HG03095 (cell line): ENCODE measurements around the gene TRMT2A.
A peak's percentile ranks its signal among the peaks of the same experiment; 100 is the strongest.

Experiments used
- ATAC-seq: cut with Tn5 transposase; IDR thresholded peaks from one replicate; pipeline ENCODE4 v1.9.1; 2021; ENCODE audit warnings: moderate library complexity; ENCODE audit not compliant: unreplicated experiment

The TRMT2A gene

GRCh38 chr22:20135806-20136602 lies 19.0 kb upstream of the TRMT2A start:
- ATAC-seq, result no peak

- ATAC-seq, result no peak
Observed at GRCh38 chr22:20135265-20135664, 18.2 kb upstream of the TRMT2A start.

GRCh38 chr22:20133930-20134549 lies 17.0 kb upstream of the TRMT2A start:
- no peak for ATAC-seq

DNA sequence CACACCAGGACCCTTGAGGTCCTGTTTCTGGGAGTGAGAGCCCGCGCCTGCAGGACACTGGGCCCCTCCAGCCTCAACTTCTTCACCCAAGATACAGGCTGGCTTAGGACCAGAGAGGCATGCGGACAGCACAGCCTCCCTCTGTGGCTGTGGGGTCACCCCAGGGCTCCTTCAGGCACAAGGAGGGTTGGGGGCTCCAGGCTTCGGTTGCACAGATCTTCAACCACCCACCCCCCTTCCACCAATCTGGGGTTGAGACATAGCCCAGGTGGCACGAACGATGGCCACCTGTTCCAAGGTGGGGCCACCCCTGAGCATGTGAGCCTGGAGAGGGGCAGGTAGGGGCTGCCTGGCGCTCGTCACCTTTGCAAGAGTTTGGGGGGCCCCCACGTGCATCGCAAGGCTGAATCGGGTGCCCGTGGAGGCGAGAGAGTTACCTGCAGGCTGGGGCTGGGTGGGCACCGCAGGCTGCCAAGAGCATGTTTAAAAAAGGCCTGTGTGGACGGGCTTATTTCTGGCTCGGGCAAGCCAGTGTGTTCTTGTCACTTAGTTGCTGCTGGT lies 15.7 kb upstream of the TRMT2A start:
- no peak for ATAC-seq

DNA sequence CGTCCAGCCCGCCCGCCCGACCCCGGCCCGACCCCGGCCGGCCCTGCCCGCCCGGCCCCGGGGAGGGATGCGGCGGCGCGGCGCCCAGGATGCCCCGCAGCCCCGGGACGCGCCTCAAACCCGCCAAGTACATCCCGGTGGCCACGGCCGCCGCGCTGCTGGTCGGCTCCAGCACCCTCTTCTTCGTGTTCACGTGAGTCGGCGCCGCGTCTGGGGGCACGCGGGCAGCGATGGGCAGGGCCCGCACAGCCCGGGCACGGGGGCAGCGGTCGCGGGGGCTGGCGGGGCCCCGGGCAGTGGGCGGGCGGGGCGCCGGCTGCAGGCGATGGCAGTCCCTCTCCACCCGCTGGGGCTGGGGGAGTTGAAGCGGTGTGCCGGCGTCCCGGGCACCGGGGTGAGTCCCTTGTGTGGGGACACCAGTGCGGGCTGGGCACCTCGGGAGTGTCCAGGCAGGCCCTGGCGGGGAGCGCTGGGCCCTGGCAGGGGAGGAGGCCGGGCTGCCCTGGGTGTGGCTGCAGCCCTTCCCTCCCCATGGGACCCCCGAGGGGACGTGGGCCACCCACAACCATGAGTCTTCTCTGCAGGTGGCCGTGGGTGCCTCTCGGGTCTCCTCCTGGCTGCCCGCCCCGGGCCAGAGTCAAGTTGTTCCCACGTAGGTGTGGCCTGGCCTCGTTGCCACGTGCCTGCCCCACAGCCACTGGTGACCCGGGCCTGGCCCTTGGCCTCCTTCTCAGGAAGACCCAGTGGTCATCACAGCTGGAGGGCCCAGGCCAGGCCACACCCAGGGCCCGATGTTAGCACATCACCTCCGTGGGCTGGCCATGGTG lies 15.0 kb upstream of the TRMT2A start:
- ATAC-seq, result no peak

- no peak for ATAC-seq
Observed at GRCh38 chr22:20131597-20131858, 14.5 kb upstream of the TRMT2A start, which contains the start of gene ZDHHC8. Gene ZDHHC8, plus strand, starts transcription at chr22:20131804. Its CDS starts 144 bp downstream, at chr22:20131948.

DNA sequence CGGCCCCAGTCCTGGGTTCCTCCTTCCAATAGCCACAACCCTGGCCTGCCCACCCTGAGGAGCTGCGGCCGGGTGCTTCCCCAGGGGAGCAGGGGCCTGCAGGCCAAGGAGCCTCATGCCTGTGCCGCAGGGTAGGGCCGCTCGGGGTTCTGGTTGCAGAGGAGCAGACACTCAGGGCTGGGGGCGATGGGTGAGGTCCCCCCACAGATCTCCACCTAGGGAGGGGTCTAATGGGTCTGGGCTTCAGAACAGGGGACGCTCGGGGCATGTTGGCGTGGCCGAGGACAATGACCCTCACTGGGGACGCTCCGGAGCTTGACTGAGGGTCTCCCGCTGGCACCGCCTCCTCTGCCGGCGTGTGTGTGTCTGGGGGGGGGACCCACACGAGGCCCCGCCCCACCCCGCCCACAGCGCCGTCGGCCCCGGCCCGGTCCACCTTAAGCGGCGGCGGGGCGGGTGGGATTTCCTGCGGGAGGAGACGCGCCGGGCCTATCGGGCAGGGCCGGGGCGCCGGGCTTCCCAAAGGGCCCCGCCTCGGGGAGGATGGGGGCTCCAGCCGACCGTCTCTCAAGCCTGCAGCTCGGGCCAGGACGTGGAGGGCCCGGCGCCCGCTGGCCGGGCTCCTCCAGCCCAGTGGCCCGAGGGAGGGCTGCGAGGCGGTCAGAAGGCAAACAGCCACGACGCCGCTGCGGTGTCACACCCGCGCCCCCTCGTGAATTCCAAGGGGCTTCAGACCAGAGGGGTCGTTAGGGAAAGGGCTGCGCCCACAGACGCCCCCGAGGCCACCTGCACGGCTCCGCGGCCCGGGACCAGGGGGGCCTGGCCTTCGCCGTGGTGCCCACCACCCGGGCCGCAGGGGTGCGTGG lies 13.9 kb upstream of the TRMT2A start:
- peak; percentile 53 for ATAC-seq

DNA sequence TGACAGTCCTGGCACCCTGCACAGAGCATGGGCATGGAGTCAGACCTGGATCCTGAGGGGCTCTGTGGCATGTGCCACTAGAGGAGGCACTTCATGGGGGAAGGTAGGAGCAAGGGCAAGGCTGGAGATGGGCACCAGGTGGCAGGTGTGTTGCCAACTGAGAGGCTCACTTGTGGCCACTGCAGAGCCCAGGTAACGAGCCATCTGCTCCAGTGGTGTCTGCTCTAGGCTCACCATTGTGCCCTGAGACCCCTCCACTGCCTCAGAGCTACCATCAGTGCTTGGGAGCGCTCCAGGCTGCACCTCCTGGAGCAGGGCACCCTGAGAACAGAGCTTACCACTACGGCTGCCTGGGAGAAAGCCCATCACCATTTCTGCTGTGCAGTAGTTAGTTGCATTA lies 13.3 kb upstream of the TRMT2A start:
- ATAC-seq, result no peak

DNA sequence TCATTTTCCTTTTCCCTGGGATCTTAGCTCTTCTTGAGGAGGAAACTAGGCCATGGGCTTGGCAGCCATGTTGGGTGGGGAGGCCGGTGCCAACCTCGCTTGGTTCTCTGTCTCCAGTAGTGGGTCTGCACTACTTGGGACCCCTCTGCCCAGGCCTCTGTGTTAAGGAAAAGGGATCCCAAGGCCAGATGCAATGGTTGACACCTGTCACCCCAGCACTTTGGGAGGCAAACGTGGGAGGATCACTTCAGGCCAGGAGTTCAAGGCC lies 12.7 kb upstream of the TRMT2A start:
- ATAC-seq, result no peak

GRCh38 chr22:20128902-20129746 lies 12.1 kb upstream of the TRMT2A start:
- no peak for ATAC-seq

GRCh38 chr22:20128619-20128901 lies 11.5 kb upstream of the TRMT2A start:
- no peak for ATAC-seq

DNA sequence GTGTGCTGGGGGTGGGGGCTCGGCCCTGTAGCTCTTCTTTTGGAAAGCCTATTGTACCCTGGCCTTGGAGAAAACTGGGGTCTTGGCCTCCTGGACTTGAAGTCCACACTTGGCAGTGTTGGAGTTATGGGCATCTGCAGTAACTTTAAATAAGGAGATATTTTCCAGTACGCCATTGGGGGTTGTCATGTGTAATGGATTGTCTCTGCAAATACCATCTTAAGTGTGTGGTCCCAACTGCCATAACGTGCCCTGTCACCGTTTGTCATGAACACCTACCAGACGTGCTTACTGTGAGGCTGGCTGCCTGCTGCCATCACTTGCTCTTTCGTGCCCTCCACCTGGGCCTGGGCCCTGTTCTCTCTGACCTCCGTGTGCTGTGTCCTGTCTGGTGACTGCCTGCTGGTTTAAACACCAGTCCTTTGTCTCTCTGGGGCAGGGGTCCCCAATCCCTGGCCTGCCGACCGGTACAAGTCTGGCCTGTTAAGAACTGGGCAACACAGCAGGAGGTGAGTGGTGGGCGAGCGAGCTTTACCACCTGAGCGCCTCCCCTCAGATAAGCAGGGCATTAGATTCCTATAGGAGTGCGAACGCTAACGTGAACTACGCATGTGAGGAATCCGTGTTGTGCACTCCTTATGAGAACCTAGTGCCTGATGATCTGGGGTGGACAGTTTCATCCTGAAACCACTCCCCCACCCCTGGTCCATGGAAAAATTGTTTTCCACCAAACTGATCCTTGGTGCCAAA lies 11.0 kb upstream of the TRMT2A start:
- no peak for ATAC-seq

DNA sequence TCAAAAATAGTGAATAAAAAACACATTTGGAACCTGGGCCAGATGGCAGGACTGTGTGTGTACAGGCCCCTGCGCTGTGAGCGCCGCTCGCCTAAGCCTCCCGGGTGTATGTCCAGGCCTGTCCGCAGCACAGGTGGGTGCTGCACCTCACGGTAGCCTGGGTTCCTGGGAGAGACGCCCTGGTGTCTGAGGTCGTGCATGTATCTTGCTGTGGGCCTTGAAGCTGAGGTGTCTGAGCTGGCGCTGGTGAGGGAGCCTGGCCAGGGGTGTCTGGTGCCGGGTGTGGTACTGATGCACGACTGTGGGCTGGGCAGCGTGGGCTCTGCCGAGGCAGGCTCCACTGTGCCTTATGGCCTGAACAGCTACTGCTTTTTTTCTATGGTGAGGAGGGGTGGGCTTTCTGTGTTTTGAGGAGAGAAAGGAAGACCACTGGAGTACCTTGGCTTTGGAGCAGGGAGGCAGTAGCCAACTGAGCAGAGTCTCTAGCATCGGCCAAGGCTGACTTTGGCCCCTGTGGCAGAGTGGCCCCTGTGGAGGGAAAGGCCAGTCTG lies 10.4 kb upstream of the TRMT2A start:
- no peak for ATAC-seq

DNA sequence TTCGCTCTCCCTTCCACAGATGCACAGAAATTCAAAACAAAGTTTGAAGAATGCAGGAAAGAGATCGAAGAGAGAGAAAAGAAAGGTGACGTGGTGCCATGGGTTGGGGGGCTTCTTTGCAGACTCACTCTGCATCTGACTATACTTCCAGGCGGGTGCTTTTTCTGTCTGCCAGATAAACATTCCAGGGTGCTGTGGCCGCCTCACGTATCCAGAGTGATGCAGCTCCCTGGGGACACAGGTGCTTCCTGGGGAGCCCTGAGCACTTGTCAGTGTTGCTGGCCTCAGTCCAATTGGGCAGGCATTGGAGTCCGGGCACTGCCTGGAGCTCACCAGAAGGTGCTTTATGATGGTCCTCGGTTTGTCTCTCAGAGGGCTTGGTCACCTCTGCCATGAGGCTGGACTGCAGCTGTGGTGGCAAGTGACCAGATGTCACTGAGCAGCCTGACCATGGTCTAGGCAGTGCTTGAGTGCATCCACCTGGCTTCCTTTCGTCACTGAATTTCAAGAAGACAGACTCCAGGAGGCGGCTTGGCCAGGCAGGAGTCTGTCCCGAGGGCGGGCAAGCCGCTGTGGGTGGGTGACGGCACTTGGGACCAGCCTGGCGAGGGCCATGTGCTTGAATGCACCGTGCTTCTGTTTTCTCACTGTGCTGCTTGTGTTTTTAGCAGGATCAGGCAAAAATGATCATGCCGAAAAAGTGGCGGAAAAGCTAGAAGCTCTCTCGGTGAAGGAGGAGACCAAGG lies 9.4 kb upstream of the TRMT2A start:
- ATAC-seq, result no peak

DNA sequence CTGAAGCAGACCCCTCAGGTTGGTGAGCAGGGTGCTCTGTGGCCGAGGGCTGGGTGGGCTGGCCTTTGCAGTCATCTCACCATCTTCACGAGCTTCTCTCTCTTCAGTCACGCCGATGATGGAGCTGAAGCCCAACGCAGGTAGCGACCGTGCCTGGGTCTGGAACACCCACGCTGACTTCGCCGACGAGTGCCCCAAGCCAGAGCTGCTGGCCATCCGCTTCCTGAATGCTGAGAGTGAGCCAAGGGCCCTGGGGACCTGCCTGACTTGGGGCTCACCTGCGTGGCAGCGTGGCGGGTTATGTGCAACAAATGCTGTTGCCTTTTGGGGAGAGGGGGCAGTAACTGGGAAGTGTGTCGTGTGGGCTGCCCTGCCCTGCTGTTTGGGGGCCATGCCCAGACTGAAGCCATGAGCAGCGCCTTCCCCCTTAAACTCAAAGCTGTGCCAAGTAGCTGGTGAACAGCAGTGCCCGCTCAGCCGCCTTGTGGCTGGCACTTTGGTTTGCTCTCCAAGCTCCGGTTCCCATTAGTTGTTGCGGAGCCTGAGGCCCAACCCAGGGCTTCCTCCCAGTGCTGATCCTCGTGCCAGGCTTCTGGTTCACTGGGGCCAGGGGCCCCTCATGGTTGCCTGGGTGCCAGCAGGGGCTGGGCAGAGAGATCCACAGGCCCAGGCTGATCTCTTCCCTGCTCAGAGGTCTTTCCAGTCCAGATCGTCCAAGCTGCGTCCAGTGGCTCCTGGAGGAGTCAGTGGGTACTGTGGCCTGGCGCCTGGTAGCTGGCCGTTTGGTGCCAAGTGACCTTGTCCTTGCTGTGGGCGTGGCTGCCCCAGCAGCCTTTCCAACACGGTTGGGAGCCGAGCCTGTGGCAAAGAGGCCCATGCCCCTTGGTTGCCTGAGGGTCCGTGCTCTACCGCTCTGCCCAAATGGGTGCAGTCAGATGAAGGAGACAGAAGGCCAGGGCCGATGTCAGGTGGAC lies 8.5 kb upstream of the TRMT2A start:
- ATAC-seq, result no peak

DNA sequence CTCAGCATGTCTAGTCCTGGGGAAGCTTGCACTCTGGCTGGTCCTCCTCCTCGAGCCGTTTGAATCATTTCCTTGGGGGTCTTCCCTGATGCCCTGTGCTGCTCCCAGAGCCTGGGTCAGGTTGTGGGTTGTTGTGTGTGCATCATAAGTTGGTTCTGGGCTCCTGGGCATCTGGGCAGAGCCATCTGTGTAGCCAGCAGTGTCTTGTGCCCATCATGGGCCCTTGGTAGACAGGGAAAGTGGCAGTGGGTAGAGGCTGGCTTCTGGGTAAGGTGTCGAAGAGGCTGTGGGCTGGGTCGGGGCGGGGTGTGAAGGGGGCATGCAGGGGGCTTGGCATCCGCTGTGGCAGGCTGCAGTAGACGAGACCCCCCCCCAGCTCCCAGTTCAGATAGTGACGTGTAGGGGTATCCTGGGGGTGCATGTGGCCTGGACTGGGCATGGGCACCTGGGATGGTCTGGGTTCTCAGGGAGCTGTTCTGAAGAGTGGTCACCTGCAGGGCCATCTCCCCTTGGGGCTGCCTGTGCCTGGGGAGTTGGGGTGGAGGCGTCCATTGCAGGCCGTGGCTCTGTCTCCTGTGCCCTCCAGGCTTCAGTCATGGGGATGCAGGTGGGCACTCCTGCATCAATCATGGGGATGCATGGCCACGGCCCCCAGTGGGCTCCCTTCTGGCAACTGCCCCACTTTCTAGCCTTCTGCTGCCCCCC lies 7.2 kb upstream of the TRMT2A start:
- no peak for ATAC-seq
